IMR-90 (cell line): ENCODE measurements around the gene ZNF423.
"Not testable (repeated sequence)": the region's sequence is repeated elsewhere in the genome, so short reads cannot be mapped to it uniquely, and the experiment has no call there.

Experiments
- MXI1 ChIP-seq: IDR thresholded peaks from 2 replicates; pipeline ENCODE4 v1.6.1; 2012; ENCODE audit warnings: low read depth, mild to moderate bottlenecking, low read length, moderate library complexity, borderline replicate concordance
- POLR2A ChIP-seq: IDR thresholded peaks from 2 replicates; pipeline ENCODE4 v1.6.1; 2012; ENCODE audit warnings: mild to moderate bottlenecking, low read depth, low read length

GRCh38 chr16:49562894-49563293, 293.0 kb downstream of the ZNF423 start:
- not testable (repeated sequence) for TF ChIP-seq MXI1, POLR2A
